ENCODE results near the gene KNSTRN. TPM values are rescaled to one million over a fixed set of nuclear protein-coding genes. Genes with fewer than 3 reads are reported as not detected.

The KNSTRN gene
- total RNA-seq, 4 donors from 2014 or later = 216 to 342 (median 251) TPM

DNA sequence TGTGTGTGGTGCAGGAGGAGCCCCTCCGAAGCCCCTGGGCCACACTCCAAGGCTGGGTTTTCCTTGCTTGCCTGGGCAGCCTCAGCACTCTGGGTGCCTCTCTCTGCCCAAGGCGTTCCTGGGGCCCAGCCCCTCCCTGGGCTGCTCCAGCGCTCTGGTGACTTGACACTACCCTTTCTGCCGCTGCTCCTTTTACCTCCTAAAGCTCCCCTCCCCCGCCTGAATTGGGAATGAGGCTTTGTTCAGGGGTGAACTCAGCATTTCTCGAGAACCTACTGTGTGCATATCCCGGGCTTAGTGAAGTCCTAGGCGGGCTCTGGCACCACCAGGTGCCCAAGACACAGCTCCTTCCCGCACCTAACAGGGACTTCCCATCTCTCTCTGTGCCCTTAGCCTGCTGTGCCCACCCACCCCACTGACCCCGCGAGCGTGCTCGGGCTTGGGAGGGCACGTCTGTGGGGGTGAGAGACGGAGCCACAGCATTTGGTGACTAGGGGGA lies 57.0 kb downstream of the KNSTRN start:
- no peaks in the 10 kb centered on the region for H3K36me3 ChIP-seq
- peaks cover 30 to 51% of the 10 kb centered on the region in 2 donors for H3K4me1 ChIP-seq
- no peaks in the 10 kb centered on the region for H3K27me3 ChIP-seq
- peak overlapping the region in 2 of 3 donors; percentile 24 to 60 for H3K27ac ChIP-seq
- DNase-seq = peak; percentile 63 to 65
- no peaks in the 10 kb centered on the region for H3K9me3 ChIP-seq
- TF ChIP-seq POLR2A (IDR thresholded peaks at IDR 0.05) = no peak
- TF ChIP-seq, protein P1, sequence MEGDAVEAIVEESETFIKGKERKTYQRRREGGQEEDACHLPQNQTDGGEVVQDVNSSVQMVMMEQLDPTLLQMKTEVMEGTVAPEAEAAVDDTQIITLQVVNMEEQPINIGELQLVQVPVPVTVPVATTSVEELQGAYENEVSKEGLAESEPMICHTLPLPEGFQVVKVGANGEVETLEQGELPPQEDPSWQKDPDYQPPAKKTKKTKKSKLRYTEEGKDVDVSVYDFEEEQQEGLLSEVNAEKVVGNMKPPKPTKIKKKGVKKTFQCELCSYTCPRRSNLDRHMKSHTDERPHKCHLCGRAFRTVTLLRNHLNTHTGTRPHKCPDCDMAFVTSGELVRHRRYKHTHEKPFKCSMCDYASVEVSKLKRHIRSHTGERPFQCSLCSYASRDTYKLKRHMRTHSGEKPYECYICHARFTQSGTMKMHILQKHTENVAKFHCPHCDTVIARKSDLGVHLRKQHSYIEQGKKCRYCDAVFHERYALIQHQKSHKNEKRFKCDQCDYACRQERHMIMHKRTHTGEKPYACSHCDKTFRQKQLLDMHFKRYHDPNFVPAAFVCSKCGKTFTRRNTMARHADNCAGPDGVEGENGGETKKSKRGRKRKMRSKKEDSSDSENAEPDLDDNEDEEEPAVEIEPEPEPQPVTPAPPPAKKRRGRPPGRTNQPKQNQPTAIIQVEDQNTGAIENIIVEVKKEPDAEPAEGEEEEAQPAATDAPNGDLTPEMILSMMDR (IDR thresholded peaks at IDR 0.05) = no peak
- peak overlapping the region in 2 of 3 donors; percentile 18 to 56 for H3K4me3 ChIP-seq (replicated peaks in 1 of 3)
- intact Hi-C loops (cut with DNase I) = no loop called here
- WGBS, 2 donors = 6 to 12% methylated on average over 11 to 15 of the region's 15 CpGs

DNA sequence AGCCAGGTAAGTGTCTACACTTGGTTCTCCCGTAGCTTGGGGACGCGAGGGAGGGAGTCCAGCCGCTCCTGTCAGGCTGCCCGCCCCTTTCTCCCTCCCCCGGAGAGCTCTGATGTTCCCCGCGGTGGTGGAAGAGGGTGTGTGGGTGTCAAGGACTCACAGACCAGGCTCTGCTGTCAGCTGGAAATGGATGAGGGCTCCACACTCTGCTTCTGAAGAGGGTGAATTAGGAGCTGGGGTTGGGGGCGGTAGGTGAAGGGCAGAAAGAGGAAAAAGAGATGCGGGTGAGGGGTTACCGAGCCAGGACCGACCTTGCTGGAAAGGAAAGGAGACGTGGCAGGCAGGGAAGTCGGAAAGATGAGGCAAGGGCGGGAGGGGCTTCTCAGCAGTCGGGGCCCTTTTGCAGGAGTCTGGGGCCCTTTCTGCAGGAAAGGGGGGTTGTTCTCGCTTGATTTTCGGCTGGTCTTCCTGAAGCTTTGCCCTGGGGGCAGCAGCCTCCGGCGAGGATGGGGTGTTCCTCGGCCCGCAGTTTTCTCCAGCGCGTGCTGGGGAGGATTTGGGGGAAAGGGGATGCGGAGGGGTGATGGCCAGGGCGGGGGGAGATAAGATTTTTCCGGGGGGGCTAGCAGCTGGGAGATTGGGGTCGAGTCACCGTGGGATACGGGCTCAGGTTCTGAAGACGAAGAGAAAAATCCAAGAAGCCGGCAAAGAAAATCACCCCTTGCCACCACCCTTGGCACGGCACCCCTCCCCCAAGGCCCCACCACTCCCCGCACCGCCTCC lies 57.6 kb downstream of the KNSTRN start:
- Histone ChIP-seq H3K36me3 (no peaks in the 10 kb centered on the region), H3K9me3 (no peaks in the 10 kb centered on the region), H3K4me3 (replicated peaks in 1 of 3) (peak overlapping the region in 2 of 3 donors; percentile 30 to 56), H3K27me3 (no peaks in the 10 kb centered on the region), H3K4me1 (peaks cover 35 to 55% of the 10 kb centered on the region in 2 donors), H3K27ac (peak overlapping the region in 2 of 3 donors; percentile 24 to 60)
- 0 to 1% methylated on average over 33 to 34 of the region's 35 CpGs for WGBS, 2 donors
- intact Hi-C loops (cut with DNase I) = loop anchor here (5.0 to 10.0 kb wide), 2 partner anchors 65 to 127 kb away; partner anchors contain the start of genes CCDC32 and RPUSD2
- TF ChIP-seq POLR2A (IDR thresholded peaks at IDR 0.05) = no peak
- TF ChIP-seq, protein P1 (IDR thresholded peaks at IDR 0.05) = no peak
- peak; percentile 71 to 82 for DNase-seq

DNA sequence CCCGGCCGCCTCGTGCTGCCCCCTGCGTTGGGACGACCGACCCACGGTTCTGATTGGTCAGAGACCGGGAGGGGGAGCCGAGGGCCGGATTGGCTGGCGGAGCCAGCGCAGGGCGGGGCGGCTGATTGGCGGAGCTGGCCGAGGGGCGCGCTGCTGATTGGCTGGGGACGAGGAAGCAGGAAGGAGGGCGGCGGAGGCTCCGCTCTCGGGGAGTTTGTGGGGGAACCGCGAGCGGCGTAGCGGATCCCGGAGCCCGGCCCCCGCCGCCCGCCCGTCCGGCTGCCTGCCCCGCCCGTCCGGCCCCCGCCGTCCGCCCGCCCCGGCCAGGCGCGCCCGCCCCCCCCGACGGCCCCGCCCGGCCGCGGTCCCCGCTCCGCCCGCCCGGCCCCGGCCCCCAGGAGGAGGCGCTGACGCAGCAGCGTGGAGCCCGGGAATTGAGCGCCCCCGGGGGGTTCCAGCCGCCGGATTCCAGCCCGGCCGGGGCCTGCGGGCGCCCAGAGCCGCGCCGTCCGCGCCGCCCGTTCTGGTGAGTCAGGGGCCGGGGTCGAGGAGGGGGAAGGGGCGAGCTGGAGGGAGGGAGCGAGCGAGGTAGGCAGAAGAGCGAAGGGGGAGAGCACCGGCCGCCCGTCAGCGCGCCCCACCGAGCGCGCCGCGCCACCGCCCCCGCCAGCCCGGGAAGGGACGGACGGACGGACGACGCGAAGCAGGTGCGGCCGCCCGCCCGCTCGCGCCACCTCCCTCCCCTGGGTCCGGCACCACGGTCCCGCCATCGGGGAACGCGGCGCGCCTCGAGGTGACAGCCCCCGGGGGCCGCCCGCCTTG lies 58.4 kb downstream of the KNSTRN start, which contains the start of gene BAHD1:
Gene BAHD1, plus strand, starts transcription at position 211 of the 822 bp plus-strand sequence. CDS start 17,512 bp downstream, outside the sequence.
- intact Hi-C loops (cut with DNase I) = loop anchor here (5.0 to 10.0 kb wide), 2 partner anchors 64 to 126 kb away; partner anchors contain the start of genes CCDC32 and RPUSD2
- peak; percentile 98 for DNase-seq
- H3K4me1 ChIP-seq = peaks cover 38 to 57% of the 10 kb centered on the region in 2 donors
- H3K9me3 ChIP-seq = no peaks in the 10 kb centered on the region
- 0% methylated on average over 5 to 9 of the region's 119 CpGs for WGBS, 2 donors
- H3K27me3 ChIP-seq = no peaks in the 10 kb centered on the region
- H3K36me3 ChIP-seq = no peaks in the 10 kb centered on the region
- H3K27ac ChIP-seq = peak within 1 kb of the TSS; percentile 24 to 76 (median 75)
- H3K4me3 ChIP-seq (replicated peaks in 1 of 3) = peak within 1 kb of the TSS; percentile 80 to 90 (median 84)
- TF ChIP-seq, protein P1 (IDR thresholded peaks at IDR 0.05) = peak in 1 of 6 experiments; percentile 8
- TF ChIP-seq POLR2A (IDR thresholded peaks at IDR 0.05) = peak in 1 of 2 donors; percentile 72

DNA sequence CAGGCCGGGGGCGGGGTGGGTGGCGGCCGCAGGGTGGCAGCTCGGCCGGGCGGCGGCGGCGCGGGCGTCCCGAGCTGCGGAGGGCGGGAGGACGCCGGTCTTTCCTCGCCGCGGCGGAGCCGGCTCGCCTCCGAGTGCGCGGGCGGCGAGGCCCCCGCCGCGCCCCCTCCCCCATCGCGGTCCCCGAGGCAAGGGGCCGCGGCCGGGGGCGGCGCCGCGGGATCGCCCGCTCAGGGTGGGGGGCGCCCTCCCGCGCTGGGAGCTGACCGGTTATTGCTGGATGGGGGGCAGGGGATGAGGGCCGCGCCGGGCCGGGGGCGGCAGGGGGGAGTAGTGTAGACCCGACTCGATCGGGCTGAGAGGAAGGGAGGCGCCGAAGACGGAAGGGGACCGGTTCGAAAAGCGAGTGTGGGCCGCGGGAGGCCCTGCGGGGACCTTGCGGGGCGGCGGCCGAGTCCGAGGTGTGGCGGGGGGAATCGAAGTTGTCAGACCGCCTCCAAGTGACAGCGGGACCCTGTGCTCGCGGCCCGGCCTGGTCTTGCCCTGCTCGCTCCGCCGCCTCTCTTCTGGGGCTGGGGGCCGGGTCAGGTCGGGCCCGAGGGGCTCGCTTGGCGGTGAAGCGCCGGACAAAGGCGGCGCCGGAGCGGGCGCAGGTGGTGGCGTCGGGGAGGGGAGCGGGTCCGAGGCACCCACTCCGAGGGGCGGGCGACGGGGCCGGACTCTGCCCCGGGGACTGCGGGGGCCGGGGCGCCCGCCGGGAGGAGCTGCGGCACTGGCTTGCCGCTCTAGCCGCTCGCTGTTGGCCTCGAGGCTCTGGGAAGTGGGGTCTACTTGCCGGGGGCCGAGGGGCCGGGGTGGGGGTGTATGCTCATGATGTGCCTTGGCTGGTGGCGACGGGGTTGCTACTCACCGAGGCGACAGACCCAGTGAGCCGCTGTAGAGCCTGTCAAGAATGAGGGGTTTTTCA lies 59.3 kb downstream of the KNSTRN start:
- TF ChIP-seq POLR2A (IDR thresholded peaks at IDR 0.05) = no peak
- TF ChIP-seq, protein P1 (IDR thresholded peaks at IDR 0.05) = peak in 2 of 6 experiments; percentile 22 to 32
- DNase-seq = peak; percentile 25 to 33
- Histone ChIP-seq H3K9me3 (no peaks in the 10 kb centered on the region), H3K4me1 (peaks cover 32 to 48% of the 10 kb centered on the region in 2 donors), H3K27ac (peak overlapping the region in 2 of 3 donors; percentile 66 to 75), H3K27me3 (no peaks in the 10 kb centered on the region), H3K4me3 (replicated peaks in 1 of 3) (peak overlapping the region; percentile 56 to 90 (median 84)), H3K36me3 (no peaks in the 10 kb centered on the region)
- intact Hi-C loops (cut with DNase I) = loop anchor here (5.0 to 10.0 kb wide), 2 partner anchors 63 to 125 kb away; partner anchors contain the start of genes CCDC32 and RPUSD2
- 0% methylated on average over 5 to 33 of the region's 119 CpGs for WGBS, 2 donors

Data from thyroid gland (tissue), 4 donors.